PFSK-1 (cell line): ENCODE results near the gene SNX8.

Experiments
- FOXP2 ChIP-seq: optimal IDR thresholded peaks from 2 replicates; pipeline ENCODE3; 2011; ENCODE audit warnings: borderline replicate concordance, control low read depth, inconsistent platforms; ENCODE audit not compliant: insufficient read depth; ENCODE audit errors: extremely low read length, extremely low read depth
- POLR2AphosphoS5 ChIP-seq: IDR thresholded peaks from 2 replicates; pipeline ENCODE4 v1.6.1; 2012; ENCODE audit warnings: low read depth, mild to moderate bottlenecking, control low read depth, low read length, moderate library complexity
- REST ChIP-seq, 2 experiments: IDR thresholded peaks; 2 replicates each; pipeline versions ENCODE4 v1.6.1 to v1.8.0; 2011 to 2012; ENCODE audit warnings: low read depth in 2 of 2, low read length in 2 of 2, control low read depth in 1 of 2, inconsistent platforms in 1 of 2, mild to moderate bottlenecking in 1 of 2, moderate library complexity in 1 of 2; ENCODE audit not compliant: insufficient read depth in 1 of 2
- SIN3A ChIP-seq: IDR thresholded peaks from 2 replicates; pipeline ENCODE4 v1.6.1; 2012; ENCODE audit warnings: mild to moderate bottlenecking, low read length, moderate library complexity, borderline replicate concordance; ENCODE audit not compliant: insufficient read depth
- TAF1 ChIP-seq: IDR thresholded peaks from 2 replicates; pipeline ENCODE4 v1.6.1; 2012; ENCODE audit warnings: low read length, control low read depth, borderline replicate concordance; ENCODE audit not compliant: insufficient read depth

SNX8 gene

GRCh38 chr7:2288503-2288902 lies 25.7 kb downstream of the SNX8 start:
- TF ChIP-seq TAF1 (no peak), REST (IDR thresholded peaks at IDR 0.05; ENCODE audit: insufficient read depth in 1 of 2, low read depth in 2 of 2, low read length in 2 of 2) (no peak), POLR2AphosphoS5 (no peak), FOXP2 (no peak), SIN3A (no peak)

GRCh38 chr7:2287745-2288144 lies 26.5 kb downstream of the SNX8 start:
- TF ChIP-seq SIN3A (no peak), FOXP2 (no peak), POLR2AphosphoS5 (no peak), REST (IDR thresholded peaks at IDR 0.05; ENCODE audit: insufficient read depth in 1 of 2, low read depth in 2 of 2, low read length in 2 of 2) (no peak), TAF1 (no peak)

- no peak for TF ChIP-seq REST (IDR thresholded peaks at IDR 0.05; ENCODE audit: insufficient read depth in 1 of 2, low read depth in 2 of 2, low read length in 2 of 2)
- no peak for TF ChIP-seq SIN3A
- no peak for TF ChIP-seq FOXP2
- no peak for TF ChIP-seq POLR2AphosphoS5
These were observed 31.2 kb downstream of the SNX8 start for GRCh38 chr7:2283074-2283473.

- TF ChIP-seq REST (IDR thresholded peaks at IDR 0.05; ENCODE audit: insufficient read depth in 1 of 2, low read depth in 2 of 2, low read length in 2 of 2) = no peak
These were observed 32.0 kb downstream of the SNX8 start for GRCh38 chr7:2282185-2282751.

- TF ChIP-seq POLR2AphosphoS5 = no peak
- no peak for TF ChIP-seq FOXP2
- TF ChIP-seq SIN3A = no peak
- TF ChIP-seq TAF1 = no peak
- no peak for TF ChIP-seq REST (IDR thresholded peaks at IDR 0.05; ENCODE audit: insufficient read depth in 1 of 2, low read depth in 2 of 2, low read length in 2 of 2)
These were observed 32.7 kb downstream of the SNX8 start for GRCh38 chr7:2281541-2281940.
